NT2/D1 (cell line): ENCODE results near the gene CHD5.

ENCODE experiments used
- SUZ12 ChIP-seq: IDR thresholded peaks from 2 replicates; pipeline ENCODE4 v1.6.1; 2011; ENCODE audit not compliant: insufficient read length, insufficient read depth; ENCODE audit errors: extremely low read depth
- YY1 ChIP-seq: IDR thresholded peaks from 2 replicates; pipeline ENCODE4 v1.6.1; 2011; ENCODE audit not compliant: insufficient read length, insufficient read depth

DNA sequence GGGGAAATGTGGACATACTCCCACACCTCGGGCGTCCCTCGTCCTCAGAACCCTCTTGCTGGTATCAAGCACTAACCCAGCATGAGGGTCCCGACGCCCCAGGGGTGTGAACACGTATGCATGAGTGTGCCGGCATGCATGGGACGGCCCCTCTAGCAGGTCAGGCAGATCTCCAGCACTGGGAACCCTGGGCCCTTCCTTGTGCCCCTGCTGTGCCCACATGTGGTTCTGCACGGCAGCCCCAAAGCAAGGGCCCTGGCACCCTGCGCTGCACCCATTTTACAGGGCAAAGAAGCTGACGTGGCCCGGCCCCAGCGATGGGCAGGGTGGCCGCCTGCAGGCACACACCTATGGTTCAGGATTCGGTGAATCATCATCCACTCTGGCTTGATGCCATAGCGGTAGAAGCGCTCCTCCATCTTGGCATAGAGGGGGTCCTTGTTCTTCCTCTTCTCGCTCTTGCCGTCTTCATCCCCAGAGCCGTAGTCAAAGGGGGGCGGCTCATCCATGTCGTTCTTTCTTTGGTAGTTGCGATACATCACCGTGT lies 34.2 kb downstream of the CHD5 start:
- TF ChIP-seq SUZ12 (no peak), YY1 (no peak)
